Heart left ventricle (tissue), 13 donors: ENCODE data around the gene PFKFB2.

Experiments used
- CTCF ChIP-seq, 12 donors: fragments of 200-600 bp; sonication (generic) in 4 of 12; IDR thresholded peaks; one replicate each; pipeline versions ENCODE4 v1.5.0 to v1.8.0; 2018 to 2022; ENCODE audit warnings: antibody characterized with exemption in 12 of 12, mild to moderate bottlenecking in 5 of 12
- POLR2A ChIP-seq, 2 donors: fragments of 450-650 bp; IDR thresholded peaks; one replicate each; pipeline ENCODE4 v1.6.1; 2017; ENCODE audit warnings: antibody characterized with exemption in 2 of 2, mild to moderate bottlenecking in 2 of 2, moderate library complexity in 2 of 2
- donor health status: ischemic (EF 13 %, LVEDD 7.1; RV severe dilation, severe dysfunction).
- donor health status: DM: no; HTN: yes; CAD: no.
- donor health status: DM: no; HTN: no; CAD: no.
- donor health status: ischemic (EF 25% LVEDD 6.9; RV normal size, moderate dysfunction).
- donor health status: ischemic (EF 25% LVEDD 5.7; RV mildly dilated, moderate dysfunction).
- donor health status: ischemic (EF 35%, LVEDD 5.7; RV mildly dilated, moderate dysfunction).
- donor health status: nonischemic (EF 11% LVEDD 7.7; RV severe dilation, severe dysfunction).
- donor health status: DM: yes; HTN: yes; CAD: no.
- donor health status: PGD.
- donor health status: ischemic (EF 29% LVEDD 5.4; RV normal size, mild dysfunction).
- donor health status: nonischemic (EF 23%, LVEDD 6.1; RV moderate dilation, normal function).

GRCh38 chr1:207115269-207115668 is 62.2 kb downstream of the PFKFB2 start:
- TF ChIP-seq CTCF (IDR thresholded peaks at IDR 0.05) (no peak), POLR2A (IDR thresholded peaks at IDR 0.05) (no peak)
